ENCODE measurements around the gene PCDHGA1.

The PCDHGA1 gene

DNA sequence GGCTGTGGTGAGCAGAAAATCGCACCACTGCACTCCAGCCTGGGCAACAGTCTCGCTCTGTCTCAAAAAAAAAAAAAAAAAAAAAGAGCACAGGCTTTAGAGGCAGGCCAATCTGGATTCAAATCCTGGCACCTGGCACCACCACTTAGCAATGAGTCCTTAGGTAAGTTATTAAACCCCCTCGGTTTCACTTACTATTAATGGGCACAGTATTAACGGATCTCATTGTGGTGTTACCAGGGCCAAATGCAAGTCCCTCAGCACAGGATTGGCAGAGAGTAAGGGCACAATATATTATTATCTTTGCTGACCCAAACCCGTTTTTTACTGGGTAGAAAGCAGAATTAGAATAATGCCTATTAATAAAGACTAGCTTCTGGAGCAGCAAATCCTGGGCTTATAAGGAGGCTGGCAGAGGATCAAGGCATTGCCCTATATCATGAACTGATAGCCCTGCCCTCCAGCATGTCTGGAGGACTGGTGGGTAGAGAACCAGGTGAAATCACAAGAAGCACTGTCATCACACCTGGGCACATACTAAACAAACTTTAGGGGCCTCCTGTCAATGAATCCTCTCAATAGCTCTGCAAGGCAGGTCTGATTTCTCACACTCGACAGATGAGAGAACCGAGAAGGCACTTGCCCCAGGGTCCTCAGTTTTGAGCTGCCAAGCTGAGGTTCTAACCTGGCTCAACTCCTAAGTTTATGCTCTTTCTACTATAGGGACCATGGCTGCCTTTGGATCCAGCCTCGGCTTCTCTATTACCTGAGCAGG, 176.3 kb downstream of the PCDHGA1 start:
- H3K9ac ChIP-seq (ENCODE audit: low read length): peak overlapping the region; percentile 5; the same call in 1 of the 2 replicates
- peaks cover 27% of the 10 kb centered on the region for H3F3A ChIP-seq (ENCODE audit: insufficient read depth, low read length)
- DNase-seq: peak; percentile 30
- H2AFZ ChIP-seq (ENCODE audit: low read length): no peak overlapping the region; the same call in 1 of the 2 replicates
- no peaks in the 10 kb centered on the region for H3K9me2 ChIP-seq (replicated peaks; ENCODE audit: insufficient read depth, low read length)
- no peak overlapping the region for H3K4me3 ChIP-seq (ENCODE audit: low read length)
- H3K27me3 ChIP-seq (replicated peaks; ENCODE audit: insufficient read depth, low read length): no peaks in the 10 kb centered on the region
- H3K36me3 ChIP-seq (replicated peaks; ENCODE audit: insufficient read depth, low read length): no peaks in the 10 kb centered on the region
- H3K27ac ChIP-seq (ENCODE audit: low read length): peak overlapping the region; percentile 83; the same call in 1 of the 2 replicates
- H3K79me2 ChIP-seq (ENCODE audit: low read length): 0 out of 2 replicates have a peak, but pooled peaks cover 6% of the 10 kb centered on the region
- no peaks in the 10 kb centered on the region for H4K20me1 ChIP-seq (ENCODE audit: insufficient read depth, low read length)
- no peaks in the 10 kb centered on the region for H3K9me3 ChIP-seq (replicated peaks; ENCODE audit: insufficient read depth, low read length)
- no peak for TF ChIP-seq EZH2 (optimal IDR thresholded peaks at IDR 0.05; ENCODE audit: low read depth, low read length)
- TF ChIP-seq, protein P1, sequence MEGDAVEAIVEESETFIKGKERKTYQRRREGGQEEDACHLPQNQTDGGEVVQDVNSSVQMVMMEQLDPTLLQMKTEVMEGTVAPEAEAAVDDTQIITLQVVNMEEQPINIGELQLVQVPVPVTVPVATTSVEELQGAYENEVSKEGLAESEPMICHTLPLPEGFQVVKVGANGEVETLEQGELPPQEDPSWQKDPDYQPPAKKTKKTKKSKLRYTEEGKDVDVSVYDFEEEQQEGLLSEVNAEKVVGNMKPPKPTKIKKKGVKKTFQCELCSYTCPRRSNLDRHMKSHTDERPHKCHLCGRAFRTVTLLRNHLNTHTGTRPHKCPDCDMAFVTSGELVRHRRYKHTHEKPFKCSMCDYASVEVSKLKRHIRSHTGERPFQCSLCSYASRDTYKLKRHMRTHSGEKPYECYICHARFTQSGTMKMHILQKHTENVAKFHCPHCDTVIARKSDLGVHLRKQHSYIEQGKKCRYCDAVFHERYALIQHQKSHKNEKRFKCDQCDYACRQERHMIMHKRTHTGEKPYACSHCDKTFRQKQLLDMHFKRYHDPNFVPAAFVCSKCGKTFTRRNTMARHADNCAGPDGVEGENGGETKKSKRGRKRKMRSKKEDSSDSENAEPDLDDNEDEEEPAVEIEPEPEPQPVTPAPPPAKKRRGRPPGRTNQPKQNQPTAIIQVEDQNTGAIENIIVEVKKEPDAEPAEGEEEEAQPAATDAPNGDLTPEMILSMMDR (IDR thresholded peaks at IDR 0.05; ENCODE audit: low read length): no peak
- TF ChIP-seq EZH2phosphoT487 (IDR thresholded peaks at IDR 0.05; ENCODE audit: low read length): no peak
- H3K4me1 ChIP-seq (ENCODE audit: low read length): peaks cover 41% of the 10 kb centered on the region
- peak overlapping the region; percentile 74; the same call in 1 of the 2 replicates for H3K4me2 ChIP-seq (ENCODE audit: low read depth, low read length)

DNA sequence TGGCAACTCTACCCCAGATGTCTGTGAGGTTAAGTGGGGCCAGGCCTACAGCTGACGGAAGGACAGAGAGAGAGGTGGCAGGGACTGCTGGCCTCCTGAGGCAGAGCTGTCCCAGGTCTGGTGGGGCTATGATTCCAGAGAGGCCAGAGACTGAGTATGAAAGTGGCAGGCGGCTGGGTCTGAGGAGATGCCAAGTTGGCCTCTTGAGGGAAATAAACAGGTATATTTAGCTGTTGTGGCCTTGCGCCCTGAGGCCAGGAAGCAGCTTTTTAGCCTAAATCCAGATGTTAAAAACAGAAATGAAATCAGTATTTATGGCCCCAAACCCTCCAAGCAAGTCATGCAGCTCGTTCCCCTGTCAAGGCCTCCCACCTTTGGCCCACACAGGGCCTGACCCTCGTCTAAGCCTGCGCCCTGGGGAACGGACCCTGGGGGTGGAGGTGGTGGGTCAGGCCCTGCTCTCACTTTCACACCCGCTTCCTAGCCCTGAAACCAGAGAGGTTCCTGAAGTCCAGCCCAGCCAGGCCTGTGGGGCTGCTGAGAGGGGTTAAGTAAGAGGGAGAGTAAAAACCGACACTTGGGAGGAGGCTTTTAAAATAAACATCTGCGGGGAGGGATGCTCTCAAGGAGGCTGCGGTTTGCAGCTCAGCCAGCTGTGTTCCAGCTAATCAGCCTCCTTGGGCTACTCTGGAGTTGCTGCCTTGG, 177.2 kb downstream of the PCDHGA1 start:
- no peaks in the 10 kb centered on the region for H3K36me3 ChIP-seq (replicated peaks; ENCODE audit: insufficient read depth, low read length)
- peaks cover 27% of the 10 kb centered on the region for H3F3A ChIP-seq (ENCODE audit: insufficient read depth, low read length)
- no peaks in the 10 kb centered on the region for H3K9me3 ChIP-seq (replicated peaks; ENCODE audit: insufficient read depth, low read length)
- H3K9me2 ChIP-seq (replicated peaks; ENCODE audit: insufficient read depth, low read length): no peaks in the 10 kb centered on the region
- TF ChIP-seq EZH2 (optimal IDR thresholded peaks at IDR 0.05; ENCODE audit: low read depth, low read length) (no peak), EZH2phosphoT487 (IDR thresholded peaks at IDR 0.05; ENCODE audit: low read length) (no peak)
- TF ChIP-seq, protein P1 (IDR thresholded peaks at IDR 0.05; ENCODE audit: low read length): no peak
- H3K4me2 ChIP-seq (ENCODE audit: low read depth, low read length): peak overlapping the region; percentile 74
- H3K27me3 ChIP-seq (replicated peaks; ENCODE audit: insufficient read depth, low read length): no peaks in the 10 kb centered on the region
- H3K79me2 ChIP-seq (ENCODE audit: low read length): 0 out of 2 replicates have a peak, but pooled peaks cover 6% of the 10 kb centered on the region
- DNase-seq: peak; percentile 46
- H4K20me1 ChIP-seq (ENCODE audit: insufficient read depth, low read length): no peaks in the 10 kb centered on the region
- peak overlapping the region; percentile 46; the same call in 1 of the 2 replicates for H2AFZ ChIP-seq (ENCODE audit: low read length)
- peak overlapping the region; percentile 34; the same call in 1 of the 2 replicates for H3K9ac ChIP-seq (ENCODE audit: low read length)
- peak overlapping the region; percentile 83 for H3K27ac ChIP-seq (ENCODE audit: low read length)
- peaks cover 48% of the 10 kb centered on the region for H3K4me1 ChIP-seq (ENCODE audit: low read length)
- H3K4me3 ChIP-seq (ENCODE audit: low read length): 0 out of 2 replicates have a peak overlapping the region, but pooled peaks have one; percentile 20

DNA sequence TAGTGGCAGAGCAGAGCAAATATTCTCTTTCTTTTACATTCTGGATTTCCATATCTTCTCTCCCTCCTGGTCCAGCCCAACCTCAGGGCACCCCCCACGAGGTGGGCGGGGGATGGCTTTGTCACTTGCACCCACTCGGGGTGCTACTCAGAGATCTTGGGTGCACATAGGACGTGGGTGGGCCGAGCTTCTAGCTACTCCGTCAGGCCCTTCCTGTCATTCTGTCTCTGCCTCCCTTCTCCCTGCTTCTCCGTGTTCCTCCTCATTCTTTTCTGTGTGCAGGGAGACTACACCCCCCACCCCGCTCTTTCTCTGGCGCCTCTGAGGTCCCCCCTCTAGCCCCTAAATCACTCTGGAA, 178.1 kb downstream of the PCDHGA1 start:
- TF ChIP-seq EZH2 (optimal IDR thresholded peaks at IDR 0.05; ENCODE audit: low read depth, low read length) (no peak), EZH2phosphoT487 (IDR thresholded peaks at IDR 0.05; ENCODE audit: low read length) (no peak)
- TF ChIP-seq, protein P1 (IDR thresholded peaks at IDR 0.05; ENCODE audit: low read length): no peak
- Histone ChIP-seq H3K36me3 (replicated peaks; ENCODE audit: insufficient read depth, low read length) (no peaks in the 10 kb centered on the region), H3K9me3 (replicated peaks; ENCODE audit: insufficient read depth, low read length) (no peaks in the 10 kb centered on the region), H3K4me2 (ENCODE audit: low read depth, low read length) (peak overlapping the region; percentile 74), H4K20me1 (ENCODE audit: insufficient read depth, low read length) (no peaks in the 10 kb centered on the region), H3K4me3 (ENCODE audit: low read length) (0 out of 2 replicates have a peak overlapping the region, but pooled peaks have one; percentile 20), H3K27me3 (replicated peaks; ENCODE audit: insufficient read depth, low read length) (no peaks in the 10 kb centered on the region), H3K9me2 (replicated peaks; ENCODE audit: insufficient read depth, low read length) (no peaks in the 10 kb centered on the region), H3F3A (ENCODE audit: insufficient read depth, low read length) (peaks cover 29% of the 10 kb centered on the region), H3K27ac (ENCODE audit: low read length) (peak overlapping the region; percentile 83), H2AFZ (ENCODE audit: low read length) (no peak overlapping the region), H3K9ac (ENCODE audit: low read length) (peak overlapping the region; percentile 34; the same call in 1 of the 2 replicates), H3K4me1 (ENCODE audit: low read length) (peaks cover 48% of the 10 kb centered on the region), H3K79me2 (ENCODE audit: low read length) (0 out of 2 replicates have a peak, but pooled peaks cover 6% of the 10 kb centered on the region)
- no peak for DNase-seq
